ENCODE results near the gene IFT57. TPM values are rescaled to one million over a fixed set of nuclear protein-coding genes. Genes with fewer than 3 reads are reported as not detected.

The IFT57 gene
- total and polyA plus RNA-seq, 2 of the 8 experiments (the other 6 are each of a cell fraction or from before 2014, with no cell fraction given), result 15.1 to 27.8 TPM

DNA sequence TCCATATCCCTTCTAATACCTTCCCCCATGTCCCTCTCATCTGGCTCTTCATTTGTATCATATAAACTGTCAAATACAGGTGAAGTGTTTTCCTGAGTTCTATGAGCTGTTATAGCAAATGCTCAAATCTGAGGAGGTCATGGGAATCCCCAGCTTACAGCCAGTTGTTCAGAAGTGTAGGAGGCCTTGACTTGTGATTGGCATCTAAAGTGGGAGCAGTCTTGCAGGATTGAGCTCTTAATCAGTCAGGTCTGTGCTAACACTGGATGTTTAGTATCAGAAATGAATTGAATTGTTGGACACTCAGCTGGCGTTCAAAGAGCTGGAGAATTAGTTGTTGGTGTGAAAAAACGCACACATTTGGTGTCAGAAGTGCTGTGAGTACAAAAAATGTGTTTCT lies 65.0 kb downstream of the IFT57 start (continued):
- TF ChIP-seq EP300 (IDR thresholded peaks at IDR 0.05; ENCODE audit: borderline replicate concordance in 1 of 2, low read depth in 2 of 2, low read length in 2 of 2) (no peak), TAF1 (IDR thresholded peaks at IDR 0.05; ENCODE audit: low read depth, low read length) (no peak), RNF2 (IDR thresholded peaks at IDR 0.05; ENCODE audit: borderline replicate concordance, low read depth, low read length, missing control alignments, poor library complexity, severe bottlenecking) (no peak), SP2 (IDR thresholded peaks at IDR 0.05; ENCODE audit: low read length) (no peak), PHF8 (conservative IDR thresholded peaks at IDR 0.05; ENCODE audit: low read depth, low read length) (no peak), SIRT6 (IDR thresholded peaks at IDR 0.05; ENCODE audit: low read length) (no peak), MAFK (IDR thresholded peaks at IDR 0.05; ENCODE audit: low read depth, low read length) (no peak)
